UCSD-AML1 (cell line): ENCODE data around the gene HOXD12.

Experiments used
- DNase-seq: peaks from one replicate; lab custom pipeline; 2025; ENCODE audit not compliant: unreplicated experiment; lab: John Stamatoyannopoulos, UW

Gene HOXD12, protein sequence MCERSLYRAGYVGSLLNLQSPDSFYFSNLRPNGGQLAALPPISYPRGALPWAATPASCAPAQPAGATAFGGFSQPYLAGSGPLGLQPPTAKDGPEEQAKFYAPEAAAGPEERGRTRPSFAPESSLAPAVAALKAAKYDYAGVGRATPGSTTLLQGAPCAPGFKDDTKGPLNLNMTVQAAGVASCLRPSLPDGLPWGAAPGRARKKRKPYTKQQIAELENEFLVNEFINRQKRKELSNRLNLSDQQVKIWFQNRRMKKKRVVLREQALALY

DNA sequence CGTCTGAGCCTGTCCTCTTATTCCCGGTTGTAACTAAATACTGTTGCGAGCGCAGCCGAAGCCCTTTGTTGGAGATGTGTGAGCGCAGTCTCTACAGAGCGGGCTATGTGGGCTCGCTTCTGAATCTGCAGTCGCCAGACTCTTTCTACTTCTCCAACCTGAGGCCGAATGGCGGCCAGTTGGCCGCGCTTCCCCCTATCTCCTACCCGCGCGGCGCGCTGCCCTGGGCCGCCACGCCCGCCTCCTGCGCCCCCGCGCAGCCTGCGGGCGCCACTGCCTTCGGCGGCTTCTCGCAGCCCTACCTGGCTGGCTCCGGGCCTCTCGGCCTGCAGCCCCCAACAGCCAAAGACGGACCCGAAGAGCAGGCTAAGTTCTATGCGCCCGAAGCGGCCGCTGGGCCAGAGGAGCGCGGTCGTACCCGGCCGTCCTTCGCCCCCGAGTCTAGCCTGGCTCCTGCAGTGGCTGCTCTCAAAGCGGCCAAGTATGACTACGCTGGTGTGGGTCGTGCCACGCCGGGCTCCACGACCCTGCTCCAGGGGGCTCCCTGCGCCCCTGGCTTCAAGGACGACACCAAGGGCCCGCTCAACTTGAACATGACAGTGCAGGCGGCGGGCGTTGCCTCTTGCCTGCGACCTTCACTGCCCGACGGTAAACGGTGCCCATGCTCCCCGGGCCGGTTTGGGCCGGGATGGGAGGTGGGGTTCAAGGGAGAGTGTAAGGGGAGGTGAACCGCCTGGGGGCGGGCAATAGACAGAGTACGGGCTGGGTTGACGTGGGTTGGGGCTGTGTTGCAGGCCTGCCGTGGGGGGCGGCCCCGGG lies at the start of gene HOXD12:
HOXD12 (plus strand) TSS at position 68 of the 819 bp plus-strand sequence; CDS start at position 75, 7 bp downstream.
- no peak for DNase-seq

DNA sequence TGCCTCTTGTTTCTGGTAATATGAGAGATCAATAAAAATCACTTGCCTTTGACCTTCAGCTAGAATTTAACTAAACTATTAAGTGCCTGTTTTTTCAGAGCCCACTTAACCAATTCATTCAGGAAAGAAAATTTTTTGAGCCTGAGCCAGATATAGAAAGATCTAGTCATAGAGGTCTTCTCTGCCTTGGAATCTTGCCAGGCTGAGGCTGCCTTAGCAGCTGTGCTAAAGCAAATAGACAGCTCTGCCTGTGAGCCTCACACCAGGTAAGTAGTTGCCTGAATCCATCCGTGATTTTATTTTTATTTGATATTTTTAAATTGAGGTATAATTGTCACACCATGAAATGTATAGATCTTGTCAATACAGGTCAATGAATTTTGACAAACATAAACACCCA lies 43.2 kb upstream of the HOXD12 start:
- DNase-seq: no peak

DNA sequence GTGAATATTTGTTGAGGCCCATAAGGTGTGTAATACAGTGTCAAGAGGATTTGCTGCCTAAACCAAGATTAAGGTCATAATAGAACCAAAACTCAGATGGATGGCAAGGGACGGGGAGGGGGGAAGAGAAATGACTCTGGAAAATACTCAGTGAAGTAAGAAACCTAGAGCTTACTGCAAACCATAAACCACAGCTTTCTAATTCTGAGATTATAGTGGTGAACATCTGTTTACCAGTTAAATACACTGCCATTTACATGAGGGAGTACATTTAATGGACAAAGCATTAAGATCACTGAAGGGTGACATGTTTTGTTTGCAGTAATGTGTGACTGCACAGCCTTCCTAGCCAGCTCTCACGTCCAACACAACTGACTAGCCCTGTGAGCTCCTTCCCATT lies 35.6 kb upstream of the HOXD12 start:
- no peak for DNase-seq

DNA sequence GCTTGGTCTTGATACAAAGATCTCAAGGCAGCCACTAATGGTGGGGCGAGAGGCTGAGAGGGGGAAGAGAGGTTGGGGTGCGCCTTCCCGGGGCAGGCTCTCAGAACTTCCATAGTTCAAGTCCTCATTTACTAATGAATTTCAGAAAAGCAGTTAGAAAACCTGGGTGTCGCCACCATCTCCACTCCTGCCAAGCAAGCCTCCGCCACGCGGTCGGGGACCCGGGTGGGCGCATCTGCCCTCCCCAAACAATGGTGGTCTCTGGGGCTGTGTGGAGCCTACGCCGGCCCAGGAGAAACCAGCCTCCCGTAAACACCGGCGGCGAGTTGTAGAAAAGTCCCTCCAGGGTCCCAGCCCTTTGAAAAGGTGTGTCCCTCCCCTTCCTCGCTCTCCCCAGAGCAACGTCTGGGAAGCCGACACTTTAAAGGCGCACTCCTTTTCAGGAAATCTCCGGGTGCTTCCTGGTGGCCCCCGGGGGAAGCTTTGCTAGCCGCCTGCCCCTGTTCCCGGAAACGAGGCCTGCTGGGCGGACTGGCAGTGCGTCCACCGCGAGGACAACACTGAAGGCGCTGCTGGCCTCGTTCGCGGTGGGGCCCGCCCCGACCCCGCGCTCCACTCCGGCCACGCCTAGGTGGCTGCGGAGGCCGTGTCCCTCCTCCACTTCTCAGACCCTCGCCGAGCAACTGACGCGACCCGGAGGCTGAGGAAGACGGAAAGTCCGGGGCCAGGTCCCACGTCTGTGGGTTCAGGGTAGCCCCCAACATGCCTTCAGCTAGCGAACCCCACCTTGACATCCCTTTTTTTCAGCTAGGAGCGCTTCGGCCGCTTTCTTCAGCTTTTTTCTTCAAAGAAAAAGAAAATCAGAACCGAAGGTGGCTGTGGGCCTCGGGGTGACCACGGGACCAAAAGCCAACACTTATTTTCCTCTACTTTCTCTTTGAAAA lies 32.7 kb upstream of the HOXD12 start:
- DNase-seq: no peak

DNA sequence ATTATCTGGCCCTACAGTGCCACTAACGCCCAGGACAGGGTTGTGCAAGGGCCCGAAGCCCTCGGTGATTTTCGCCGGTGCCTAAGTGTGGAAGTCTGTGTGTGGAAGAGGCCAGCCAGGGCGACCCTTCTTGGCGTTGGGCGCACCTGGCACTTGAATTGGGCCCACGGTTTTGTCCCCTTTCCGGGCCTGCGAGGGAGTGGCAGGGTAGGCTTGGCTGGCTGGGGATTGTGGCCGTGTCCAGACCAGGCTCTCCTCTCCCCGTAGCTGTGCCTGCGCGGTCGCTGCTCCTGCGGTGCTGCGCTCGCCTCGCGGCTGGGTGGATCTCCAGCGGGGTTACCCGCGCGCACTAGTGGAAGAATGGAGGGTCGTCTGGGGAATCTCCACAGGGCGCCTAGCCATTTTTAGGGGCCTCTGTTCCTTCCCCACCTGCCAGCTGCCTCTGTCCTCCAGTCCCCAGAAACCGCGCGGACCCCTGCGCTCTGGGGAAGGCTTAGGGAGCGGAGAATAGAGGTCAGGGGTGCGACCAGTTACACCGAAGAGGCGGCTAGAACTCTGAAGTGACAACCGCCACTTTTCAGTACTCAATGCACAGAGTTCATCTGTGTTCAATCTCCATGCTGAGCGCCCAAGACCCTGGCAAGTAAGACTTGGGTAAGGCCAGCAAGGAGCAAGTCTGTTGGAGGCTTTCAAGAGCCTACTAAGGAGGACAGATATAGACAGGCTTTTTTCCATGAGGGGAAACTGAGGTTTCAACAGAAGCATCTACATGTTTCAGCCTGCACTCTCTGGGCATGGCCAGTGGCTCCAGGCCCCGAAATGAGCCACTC lies 31.8 kb upstream of the HOXD12 start:
- no peak for DNase-seq

DNA sequence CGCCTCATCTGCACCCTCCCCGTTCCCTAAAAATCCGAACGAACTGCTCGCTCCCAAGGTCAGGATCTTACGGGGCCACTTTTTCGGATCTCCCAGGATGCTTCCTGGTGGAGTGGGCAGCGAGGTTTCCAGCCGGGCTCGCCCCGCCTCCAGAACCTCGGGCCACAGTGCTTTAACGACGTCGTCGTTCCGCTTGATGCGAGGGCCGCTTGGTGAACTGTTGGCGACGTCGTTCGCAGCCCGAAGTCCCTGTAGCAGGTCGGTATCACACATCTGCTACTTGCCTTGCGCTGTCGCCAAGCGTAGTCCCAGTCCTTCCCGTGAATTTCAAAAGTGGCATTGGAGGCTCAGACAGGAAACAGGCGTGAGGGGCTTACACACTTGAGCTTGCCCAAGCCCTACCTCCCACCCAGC lies 31.2 kb upstream of the HOXD12 start:
- no peak for DNase-seq

DNA sequence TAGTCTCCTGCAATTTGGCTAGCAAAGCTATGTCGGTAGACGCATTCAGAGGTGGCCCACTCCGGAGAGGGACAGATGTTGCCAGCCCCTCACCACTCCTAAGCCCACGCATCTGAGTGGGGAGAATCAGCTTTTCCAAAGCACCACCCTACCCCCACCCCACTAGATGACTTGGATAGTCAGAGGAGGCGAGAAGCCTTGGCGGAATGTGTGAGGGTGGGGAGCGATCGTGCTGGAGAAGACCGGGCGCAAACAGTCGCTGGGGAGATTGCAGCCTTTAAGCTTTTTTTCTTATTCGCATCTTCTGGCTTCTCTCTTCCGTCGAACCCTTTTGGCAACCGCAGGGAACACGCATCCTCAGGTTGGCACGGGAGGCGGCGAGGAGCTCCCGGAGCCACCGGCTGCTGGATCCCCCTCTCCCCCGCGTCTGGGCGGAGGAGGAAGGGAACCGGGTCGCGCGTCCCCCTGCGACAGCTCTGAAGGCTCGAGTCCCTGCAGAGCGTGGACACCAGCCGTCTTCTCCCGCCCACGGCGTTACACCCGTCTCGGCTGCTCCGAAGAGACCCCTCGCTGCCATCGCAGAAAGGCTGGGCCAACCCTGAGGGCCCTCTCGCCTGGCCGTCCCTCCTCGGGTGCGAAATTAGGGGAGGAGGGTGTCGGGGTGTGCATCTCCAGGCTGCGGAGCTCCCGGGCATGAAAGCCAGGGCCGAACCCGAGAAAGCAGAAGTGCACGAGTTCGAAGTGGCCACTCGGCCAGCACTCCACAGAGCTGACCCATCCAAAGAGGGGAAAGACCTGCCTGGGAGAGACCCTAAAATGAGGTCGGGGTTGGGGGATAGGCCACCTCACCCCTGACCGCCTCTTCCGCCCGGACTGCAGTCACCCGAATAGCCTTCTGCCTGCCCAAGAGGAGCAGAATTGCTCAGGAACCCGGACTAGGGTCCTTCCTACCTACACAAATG lies 28.0 kb upstream of the HOXD12 start:
- no peak for DNase-seq

DNA sequence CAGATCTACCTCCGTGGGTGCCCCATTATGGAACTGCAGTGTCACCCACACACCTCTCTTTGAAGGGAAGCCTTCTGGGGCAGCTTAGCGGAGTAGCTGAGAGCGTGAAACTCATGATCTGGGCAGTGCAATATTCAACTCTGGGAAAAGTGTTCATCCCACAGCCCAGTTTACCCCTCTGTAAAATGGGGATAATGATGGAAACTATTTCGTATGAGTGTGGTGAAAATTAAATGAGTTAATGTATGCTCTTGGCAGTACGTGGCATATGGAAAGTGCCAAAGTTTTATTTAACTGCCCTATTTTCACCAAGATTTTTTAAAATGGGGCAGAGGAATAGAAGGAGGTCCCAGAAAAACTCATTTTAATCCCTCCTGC lies 27.3 kb upstream of the HOXD12 start:
- no peak for DNase-seq

DNA sequence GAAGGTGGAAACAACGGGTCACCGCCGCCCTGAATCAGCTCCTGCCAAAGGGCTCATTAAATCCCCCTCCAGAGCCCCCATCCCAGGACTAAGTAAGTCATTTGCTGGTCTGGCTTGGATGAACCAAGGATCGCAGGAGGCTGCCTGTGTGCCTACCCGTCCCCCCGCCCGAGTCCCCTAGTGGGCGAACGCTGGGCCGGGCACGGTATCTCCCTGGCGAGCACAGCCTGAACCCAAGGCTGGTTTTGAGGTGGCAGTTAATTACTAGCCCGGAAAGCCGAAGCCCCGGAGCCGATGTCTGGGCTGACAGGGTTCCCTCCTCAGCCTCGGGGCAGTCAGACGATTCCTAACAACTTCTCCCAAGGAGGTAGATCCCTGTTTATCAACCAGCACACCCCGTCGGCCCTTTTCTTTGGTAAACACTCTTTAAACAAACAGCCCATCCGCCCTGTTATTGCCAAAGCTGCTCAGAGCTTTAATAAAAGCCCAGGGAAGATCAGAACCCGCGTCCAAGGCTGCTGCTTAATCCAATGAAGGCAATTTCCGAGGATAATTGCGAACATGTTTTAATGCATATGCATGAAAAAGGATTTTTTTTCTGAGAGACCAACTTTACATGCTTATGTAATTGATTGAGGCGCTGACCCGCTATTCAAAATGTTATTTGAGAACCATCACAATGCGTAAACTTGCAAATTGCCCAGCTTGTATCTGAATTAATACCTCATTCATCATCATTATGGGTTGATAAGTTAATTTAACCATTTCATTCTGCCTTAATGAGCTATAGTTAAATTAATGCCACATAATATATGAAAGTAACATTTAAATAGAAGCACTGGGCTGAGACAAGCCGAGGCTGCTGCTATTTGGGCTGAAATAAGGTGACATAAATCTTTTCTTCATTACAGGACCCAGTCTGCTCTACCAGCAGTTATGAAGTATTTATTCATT lies 26.4 kb upstream of the HOXD12 start:
- DNase-seq: no peak

DNA sequence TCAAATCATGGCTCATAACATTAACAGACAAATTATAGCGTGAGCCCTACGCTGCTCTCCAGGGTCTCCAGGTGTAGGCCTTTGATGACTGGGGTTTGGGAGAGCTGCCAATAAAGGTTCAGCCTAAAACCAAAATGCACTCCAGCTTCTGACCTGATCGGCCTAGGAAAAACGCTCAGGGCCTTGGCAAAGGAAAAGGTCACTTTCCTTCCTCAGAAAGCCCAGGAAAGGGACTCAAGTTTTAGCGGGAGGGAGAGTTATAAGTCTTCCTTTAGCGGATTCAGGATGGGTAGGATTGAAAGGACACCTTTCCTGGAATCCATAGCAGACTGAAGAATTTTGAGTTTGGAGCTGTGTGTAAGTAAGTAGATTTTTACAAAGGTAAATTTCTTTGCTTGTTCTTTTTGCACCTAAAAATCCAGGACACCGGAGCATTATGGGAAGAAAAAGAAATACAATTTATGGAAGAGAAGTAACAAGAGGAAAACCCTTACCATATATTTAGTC lies 24.6 kb upstream of the HOXD12 start:
- DNase-seq: no peak

DNA sequence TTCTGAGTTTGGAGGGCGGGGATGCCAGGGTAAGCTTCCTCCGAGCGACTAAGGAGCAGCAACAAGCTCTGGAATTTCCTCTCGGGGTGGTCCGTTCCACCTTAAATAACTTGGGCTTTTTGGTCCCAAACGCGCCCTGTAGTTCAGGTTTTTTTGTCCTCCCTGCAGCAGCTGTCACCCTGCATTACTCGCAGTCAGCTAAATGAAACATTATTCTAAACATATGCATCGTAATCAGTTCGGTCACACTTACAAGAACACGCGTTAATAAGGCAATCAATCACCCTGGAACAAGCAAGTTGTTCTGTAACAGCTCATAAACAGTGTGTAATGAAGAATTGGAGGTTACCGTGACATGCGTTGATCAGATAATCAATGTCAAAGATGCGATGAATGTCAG lies 24.1 kb upstream of the HOXD12 start:
- DNase-seq: no peak

DNA sequence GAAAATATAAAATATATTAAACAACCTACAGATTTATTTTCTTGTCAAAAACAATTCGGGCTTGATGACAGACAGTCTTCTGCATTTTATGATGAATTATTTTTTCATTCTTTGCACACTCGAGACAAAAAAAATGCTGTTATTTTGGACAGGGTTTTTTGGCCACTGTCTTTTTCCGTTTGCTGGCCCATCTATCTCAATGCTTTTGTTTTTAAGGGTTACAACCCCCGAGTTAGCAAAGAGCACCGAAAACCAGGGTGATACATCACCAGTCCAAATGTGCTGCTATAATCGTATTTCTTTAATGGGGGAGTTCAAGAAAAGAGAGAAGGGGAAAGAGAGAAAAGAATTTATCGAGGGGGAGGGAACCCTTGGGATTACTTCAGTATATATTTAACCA lies 23.5 kb upstream of the HOXD12 start:
- no peak for DNase-seq

DNA sequence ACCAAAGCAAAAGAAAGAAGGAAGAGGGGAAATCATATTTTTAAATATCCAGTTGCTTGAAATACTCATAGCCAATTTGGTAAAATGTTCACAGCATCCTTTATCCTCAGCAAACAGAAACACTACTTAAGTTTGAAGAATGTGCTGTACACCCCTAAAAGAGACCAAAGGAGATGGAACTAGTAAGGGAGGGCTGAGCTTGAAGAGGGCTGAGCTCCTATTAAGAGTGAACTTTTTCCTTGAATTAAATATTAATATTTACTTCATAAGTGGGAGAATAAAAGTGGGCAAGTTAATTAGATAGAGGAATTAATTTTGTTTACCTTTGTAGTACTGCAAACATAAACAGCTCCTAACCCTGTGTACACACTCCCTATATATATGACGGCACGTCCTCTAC lies 22.8 kb upstream of the HOXD12 start:
- no peak for DNase-seq

DNA sequence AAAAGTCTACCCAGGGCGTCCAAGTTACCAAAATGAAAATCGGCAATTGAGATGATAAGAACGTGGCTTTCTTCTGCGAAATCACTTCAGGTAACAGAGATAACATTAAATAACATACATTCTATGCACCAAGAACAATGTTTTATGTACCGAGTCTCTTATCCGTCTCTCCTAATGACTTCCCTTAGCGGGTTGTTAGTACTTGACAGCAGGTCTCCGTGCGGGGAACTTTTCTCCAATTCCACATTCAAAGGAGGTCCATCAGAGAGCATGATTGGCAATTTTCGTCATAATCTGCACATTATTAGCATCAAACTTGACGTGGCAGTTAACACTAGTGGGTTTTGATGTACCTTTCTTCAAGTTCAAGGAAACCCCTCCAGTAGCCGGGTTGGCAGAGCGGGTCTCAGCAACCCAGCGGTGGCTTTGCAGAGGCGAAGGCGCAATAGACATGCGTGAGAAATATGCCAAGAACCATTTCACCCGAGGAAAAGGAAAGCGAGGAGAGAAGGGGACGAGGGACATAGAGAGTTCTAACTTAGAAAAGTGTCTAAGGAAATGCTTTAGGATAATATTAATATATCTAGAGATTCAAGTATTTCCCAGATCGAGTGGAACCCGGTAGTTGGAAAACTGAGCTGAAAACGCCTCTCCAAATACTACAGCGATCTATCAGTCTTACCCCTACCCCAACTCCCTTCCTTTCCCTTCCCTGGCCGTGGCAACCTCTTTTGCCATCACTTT lies 20.9 kb upstream of the HOXD12 start:
- no peak for DNase-seq

DNA sequence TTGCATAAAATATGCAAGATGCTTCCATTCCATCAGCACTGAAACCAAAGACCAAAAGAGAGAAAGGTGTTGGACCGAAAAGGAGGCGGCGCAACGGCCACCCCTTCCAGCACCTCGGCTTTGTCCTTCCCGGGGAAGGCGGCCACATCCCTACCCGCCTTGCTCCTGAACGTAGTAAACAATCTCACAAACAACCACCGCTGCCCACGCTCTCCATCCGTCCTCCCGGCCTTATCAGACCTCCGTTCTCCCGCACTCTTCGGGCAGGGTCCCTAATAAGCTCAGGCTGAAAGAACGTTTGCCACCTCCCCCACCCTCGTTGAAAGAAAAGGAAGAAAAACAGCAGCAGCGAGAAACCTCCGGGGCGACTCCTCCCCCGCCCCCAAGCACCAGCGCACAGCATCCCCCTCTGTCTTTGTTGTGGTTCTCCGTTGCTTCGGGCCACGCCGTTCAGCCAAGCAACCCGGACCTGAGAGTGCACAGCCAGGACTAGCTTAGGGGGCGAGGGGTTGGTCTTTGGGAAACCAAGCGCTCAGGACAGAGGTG lies 20.2 kb upstream of the HOXD12 start:
- no peak for DNase-seq

DNA sequence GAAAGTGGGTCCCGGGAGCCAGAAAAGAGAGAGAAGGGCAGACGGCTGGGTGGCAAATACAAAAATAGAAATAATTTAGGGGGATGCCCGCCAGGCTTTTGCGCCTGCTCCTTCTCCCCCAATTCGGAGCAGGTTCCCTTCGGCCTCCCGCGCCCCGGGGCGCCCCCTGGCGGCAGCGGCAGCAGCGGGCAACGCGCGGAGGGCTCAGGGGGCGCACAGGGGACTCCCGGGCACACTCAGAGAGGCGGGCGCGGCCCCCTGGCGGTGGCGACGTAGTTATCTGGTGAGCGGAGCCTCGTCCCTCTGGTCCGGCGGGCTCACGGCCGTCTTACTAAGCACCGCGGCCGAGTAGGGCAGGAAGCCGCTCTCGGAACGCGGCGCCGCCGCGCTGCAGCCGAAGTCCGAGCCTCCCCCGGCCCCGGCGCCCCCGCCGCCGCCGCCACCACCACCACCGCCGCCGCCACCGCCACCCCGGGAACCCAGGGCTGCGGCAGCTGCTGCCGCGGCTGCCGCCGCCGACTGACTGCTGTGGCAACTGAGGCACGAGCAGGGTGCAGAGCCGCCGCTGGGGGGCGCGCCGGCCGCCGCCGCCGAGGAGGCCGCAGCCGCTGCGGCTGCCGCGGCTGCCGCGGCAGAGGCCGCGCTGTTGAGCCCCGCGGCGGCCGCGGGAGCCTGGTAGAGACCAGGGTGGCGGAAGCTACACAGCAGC lies 19.6 kb upstream of the HOXD12 start:
- peak; percentile 16 for DNase-seq
